ENCODE data around the gene ANKRD40. TPM values are rescaled to one million over a fixed set of nuclear protein-coding genes. Genes with fewer than 3 reads are reported as not detected.

Gene ANKRD40
- total RNA-seq = 20.9 and 21.4 TPM in 2 replicates

GRCh38 chr17:50707289-50708049 is at the start of gene ANKRD40:
Gene ANKRD40, minus strand, starts transcription at chr17:50707914. Its CDS starts 260 bp downstream, at chr17:50707654.

DNA sequence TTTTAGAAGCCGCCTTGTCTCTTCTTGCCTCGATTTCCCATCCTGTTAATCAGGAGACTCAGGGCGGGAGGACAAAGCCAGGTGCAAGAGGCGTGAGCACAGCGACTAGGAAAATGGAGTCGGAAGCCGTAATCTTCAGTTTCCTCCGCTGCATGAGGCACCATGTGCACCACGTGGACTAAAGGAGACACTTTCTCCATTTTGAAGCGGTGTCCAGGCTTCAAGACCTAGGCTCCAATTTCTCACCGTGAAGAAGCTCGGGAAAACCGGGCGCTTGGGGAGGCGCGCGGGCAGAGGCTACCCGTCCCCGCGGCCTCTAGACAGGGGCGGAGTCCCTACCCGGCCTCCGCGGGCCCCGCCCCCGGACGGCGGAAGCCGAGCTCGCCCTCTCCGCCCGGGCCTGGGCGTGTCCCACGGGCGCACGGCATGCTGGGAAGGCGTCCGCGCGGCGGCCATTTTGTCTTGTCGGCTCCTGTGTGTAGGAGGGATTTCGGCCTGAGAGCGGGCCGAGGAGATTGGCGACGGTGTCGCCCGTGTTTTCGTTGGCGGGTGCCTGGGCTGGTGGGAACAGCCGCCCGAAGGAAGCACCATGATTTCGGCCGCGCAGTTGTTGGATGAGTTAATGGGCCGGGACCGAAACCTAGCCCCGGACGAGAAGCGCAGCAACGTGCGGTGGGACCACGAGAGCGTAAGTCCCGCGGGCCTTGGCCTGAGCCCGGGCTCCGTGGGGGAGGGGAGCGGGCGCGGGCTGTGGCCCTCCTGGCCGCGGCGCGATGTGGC is 11.6 kb upstream of the ANKRD40 start, which contains the start of gene LUC7L3:
Gene LUC7L3, plus strand, starts transcription at position 460 of the 780 bp plus-strand sequence. Its CDS starts 130 bp downstream, at position 590.

Other genes with a start within 250 kb of the ANKRD40 start
- not detected in 2 replicates for gene CHAD, start 239.0 kb downstream of the ANKRD40 start, total RNA-seq
- gene RSAD1, start 229.1 kb downstream of the ANKRD40 start, total RNA-seq = 19.5 and 24.9 TPM in 2 replicates
- 0.62 and 1.6 TPM in 2 replicates for gene MYCBPAP, start 199.5 kb downstream of the ANKRD40 start, total RNA-seq
- 83.9 and 90.6 TPM in 2 replicates for gene EPN3, start 175.2 kb downstream of the ANKRD40 start, total RNA-seq
- 30.3 and 57.0 TPM in 2 replicates for gene SPATA20, start 160.7 kb downstream of the ANKRD40 start, total RNA-seq
- gene CACNA1G, start 147.2 kb downstream of the ANKRD40 start, total RNA-seq = 0.08 TPM in 1 of 2 replicates, not detected in the other
- gene ABCC3, start 73.0 kb downstream of the ANKRD40 start, total RNA-seq = 13.7 and 14.9 TPM in 2 replicates
- 18.0 and 26.0 TPM in 2 replicates for gene LUC7L3, start 11.7 kb upstream of the ANKRD40 start, total RNA-seq
- not detected in 2 replicates for gene ANKRD40CL, start 59.6 kb upstream of the ANKRD40 start, total RNA-seq
- not detected in 2 replicates for gene WFIKKN2, start 127.7 kb upstream of the ANKRD40 start, total RNA-seq
- 8.9 and 14.1 TPM in 2 replicates for gene TOB1, start 158.4 kb upstream of the ANKRD40 start, total RNA-seq